Endothelial cell of umbilical vein (primary cell): ENCODE results near the gene ROPN1L. TPM values are rescaled to one million over a fixed set of nuclear protein-coding genes. Genes with fewer than 3 reads are reported as not detected.

ENCODE experiments used
- BruUV-seq: library from RNA; stranded (reverse); fragments of 400-500 nt; replicated peaks from 2 replicates; lab custom pipeline; 2021; lab: Mats Ljungman, UMichigan
- CTCF ChIA-PET: fragments of 300-600, 350-600 bp; sonication (Branson Sonifier 250); formaldehyde crosslinking; loops from one replicate; lab custom pipeline; 2021; ENCODE audit warnings: antibody characterized with exemption, inconsistent platforms; lab: Charles Lee
- POLR2A ChIA-PET: fragments of 300-600, 350-600 bp; sonication (Branson Sonifier 250); formaldehyde crosslinking; loops from one replicate; lab custom pipeline; 2021; ENCODE audit warnings: antibody characterized with exemption, inconsistent platforms; lab: Charles Lee
- DNase-seq: peaks from one replicate; pipeline ENCODE4 v3.0.0-alpha.2; 2011; ENCODE audit warnings: low read depth, low spot score
- FAIRE-seq: peaks from 2 replicates; lab custom pipeline; 2011; peaks lifted over from hg19 to GRCh38; lab: Jason Lieb, UNC
- H2AFZ ChIP-seq: 2 replicates; pipeline ENCODE4 v1.6.0; 2012; ENCODE audit warnings: low read depth, low read length, control low read depth, inconsistent platforms
- H3K27ac ChIP-seq: 2 replicates; pipeline ENCODE4 v1.5.1; 2011; ENCODE audit warnings: low read depth, mild to moderate bottlenecking, control low read depth, low read length, moderate library complexity; ENCODE audit not compliant: insufficient read depth
- H3K27me3 ChIP-seq, 2 experiments: 2 replicates each; pipeline versions ENCODE4 v1.6.0 to v1.6.1; 2011; ENCODE audit warnings: low read length in 2 of 2, mixed read lengths in 1 of 2; ENCODE audit not compliant: control insufficient read depth in 2 of 2, insufficient read depth in 2 of 2
- H3K36me3 ChIP-seq, 2 experiments: 2 replicates in 1 of 2; 3 replicates in 1 of 2; pipeline ENCODE4 v1.5.1; 2011; ENCODE audit warnings: low read length in 2 of 2, mild to moderate bottlenecking in 1 of 2, moderate library complexity in 1 of 2; ENCODE audit not compliant: control insufficient read depth in 2 of 2, insufficient read depth in 2 of 2; ENCODE audit errors: extremely low read depth in 1 of 2
- H3K4me1 ChIP-seq: 3 replicates; pipeline ENCODE4 v1.5.1; 2011; ENCODE audit warnings: mild to moderate bottlenecking, low read length; ENCODE audit not compliant: control insufficient read depth, insufficient read depth; ENCODE audit errors: extremely low read depth
- H3K4me2 ChIP-seq: 2 replicates; pipeline ENCODE4 v1.6.1; 2011; ENCODE audit warnings: low read length, control low read depth, mixed read lengths; ENCODE audit not compliant: insufficient read depth
- H3K4me3 ChIP-seq, 3 experiments: fragments of 200-600 bp in 1 of 3; sonication (generic), shearing (Covaris generic) in 1 of 3; replicated peaks in 1 of 3; 2 replicates each; pipeline ENCODE4 v1.5.1; 2011 to 2016; ENCODE audit warnings: control low read depth in 3 of 3, low read length in 3 of 3, mild to moderate bottlenecking in 2 of 3, inconsistent platforms in 1 of 3, low read depth in 1 of 3, moderate library complexity in 1 of 3; ENCODE audit not compliant: insufficient read depth in 1 of 3
- H3K79me2 ChIP-seq: 2 replicates; pipeline ENCODE4 v1.6.0; 2012; ENCODE audit warnings: low read length, inconsistent platforms; ENCODE audit not compliant: control insufficient read depth, insufficient read depth
- H3K9ac ChIP-seq: replicated peaks from 2 replicates; pipeline ENCODE3; 2011; ENCODE audit warnings: low read length, control low read depth; ENCODE audit not compliant: insufficient read depth; ENCODE audit errors: extremely low read depth
- H3K9me1 ChIP-seq: replicated peaks from 3 replicates; pipeline ENCODE4 v1.6.0; 2011; ENCODE audit warnings: mild to moderate bottlenecking, low read length; ENCODE audit not compliant: control insufficient read depth, insufficient read depth; ENCODE audit errors: extremely low read depth
- H3K9me3 ChIP-seq: replicated peaks from 2 replicates; pipeline ENCODE4 v1.5.1; 2012; ENCODE audit warnings: low read length, inconsistent platforms; ENCODE audit not compliant: control insufficient read depth, insufficient read depth
- H4K20me1 ChIP-seq: replicated peaks from 2 replicates; pipeline ENCODE3; 2011; ENCODE audit warnings: mild to moderate bottlenecking, low read length; ENCODE audit not compliant: control insufficient read depth, insufficient read depth; ENCODE audit errors: extremely low read depth
- EZH2 ChIP-seq: IDR thresholded peaks from 2 replicates; pipeline ENCODE4 v1.6.1; 2012; ENCODE audit warnings: borderline replicate concordance, low read depth, mild to moderate bottlenecking, moderate library complexity, low read length, inconsistent platforms; ENCODE audit not compliant: severe bottlenecking
- FOS ChIP-seq: IDR thresholded peaks from 2 replicates; pipeline ENCODE4 v1.6.1; 2011; ENCODE audit warnings: mild to moderate bottlenecking, low read length, moderate library complexity, borderline replicate concordance; ENCODE audit not compliant: insufficient read depth
- GATA2 ChIP-seq: IDR thresholded peaks from 2 replicates; pipeline ENCODE4 v1.7.0; 2011; ENCODE audit warnings: low read depth, mild to moderate bottlenecking, moderate library complexity, mixed read lengths, low read length; ENCODE audit not compliant: insufficient read length, insufficient read depth
- JUN ChIP-seq: IDR thresholded peaks from 2 replicates; pipeline ENCODE4 v1.6.1; 2011; ENCODE audit warnings: borderline replicate concordance, low read depth; ENCODE audit not compliant: insufficient read length, insufficient read depth
- MYC ChIP-seq: IDR thresholded peaks from one replicate; pipeline ENCODE4 v1.6.1; 2011; ENCODE audit warnings: mild to moderate bottlenecking, low read depth, low read length
- POLR2A ChIP-seq: IDR thresholded peaks from 2 replicates; pipeline ENCODE4 v1.6.1; 2012; ENCODE audit warnings: low read depth, mild to moderate bottlenecking, control low read depth, low read length
- POLR2AphosphoS5 ChIP-seq: IDR thresholded peaks from 2 replicates; pipeline ENCODE4 v1.6.1; 2012; ENCODE audit warnings: low read depth, mild to moderate bottlenecking, control low read depth, low read length, moderate library complexity; ENCODE audit not compliant: insufficient read depth
- dilution Hi-C: fragments of 300-500 bp; cut with MboI; formaldehyde crosslinking; loops from one replicate; pipeline ENCODE4 v1.15.0; 2019; ENCODE audit warnings: low sequenced_read_pairs; ENCODE audit not compliant: extremely low pct_ligation_motif_present
- intact Hi-C: fragments of 100-400 bp; cut with micrococcal nuclease; formaldehyde crosslinking; loops from one replicate; pipeline ENCODE4 v1.10.0; 2022
- polyA plus RNA-seq, 4 experiments: library from polyadenylated mRNA; depleted of rRNA in 3 of 4; stranded (reverse) in 3 of 4; unstranded in 1 of 4; fragments of >200 nt; gene quantifications; 2 replicates each; pipeline versions ENCODE4 v1.2.1 to v1.2.3, GENCODE V29; 2011 to 2012; ENCODE audit warnings: missing spikeins in 1 of 4
- total RNA-seq: library from RNA; stranded (reverse); gene quantifications from 2 replicates; pipeline ENCODE4 v1.2.3, GENCODE V29; 2021
- TF ChIP-seq, protein P1 (sequence below), 2 donors: IDR thresholded peaks; 1 replicate in 1 of 2; 2 replicates in 1 of 2; pipeline ENCODE4 v1.5.1; 2011; ENCODE audit warnings: low read length in 2 of 2, mild to moderate bottlenecking in 2 of 2, moderate library complexity in 2 of 2, control low read depth in 1 of 2, inconsistent platforms in 1 of 2, low read depth in 1 of 2; ENCODE audit not compliant: insufficient read depth in 1 of 2; ENCODE audit errors: extremely low read depth in 1 of 2
- TF ChIP-seq, protein P2 (sequence below): IDR thresholded peaks from 2 replicates; pipeline ENCODE4 v1.6.1; 2011; ENCODE audit not compliant: insufficient read depth, insufficient read length

Gene ROPN1L
- total and polyA plus RNA-seq, 2 donors (not counting 3 experiments of a cell fraction or from before 2014, with no cell fraction given): 0.30 to 0.60 TPM

DNA sequence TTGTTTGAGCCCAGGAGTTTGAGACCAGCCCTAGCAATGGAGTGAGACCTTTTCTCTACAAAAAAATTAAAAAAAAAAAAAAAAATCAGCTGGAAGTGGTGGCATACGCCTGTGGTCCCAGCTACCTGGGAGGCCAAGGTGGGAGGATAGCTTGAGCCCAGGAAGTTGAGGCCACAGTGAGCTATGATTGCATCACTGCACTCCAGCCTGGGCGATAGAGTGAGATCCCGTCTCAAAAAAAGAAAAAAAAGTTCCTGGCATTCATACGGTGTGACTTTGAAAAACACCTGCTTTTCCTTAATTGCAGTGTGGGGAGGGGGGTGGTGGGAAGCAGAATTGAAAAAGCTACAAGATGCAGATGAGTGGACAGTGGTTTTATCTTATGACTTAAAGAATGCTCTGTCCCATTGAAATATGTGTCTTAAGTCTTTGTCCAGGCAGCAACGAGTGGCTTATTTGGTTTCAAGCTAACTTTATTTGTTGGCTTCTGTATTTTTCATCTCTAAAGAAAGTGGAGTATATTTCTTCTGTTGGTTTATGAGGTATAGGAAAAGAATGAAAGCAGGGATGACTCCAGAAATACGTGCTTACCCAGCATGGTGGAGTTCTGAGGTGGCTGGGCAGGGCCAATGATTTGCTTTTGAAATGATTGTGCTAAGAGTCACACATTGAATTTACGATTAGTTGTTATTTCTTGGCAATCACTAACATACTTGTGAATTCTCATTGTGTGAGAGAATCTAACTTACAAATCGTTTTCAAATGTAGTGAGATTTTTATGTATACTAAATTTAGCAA lies 27.8 kb downstream of the ROPN1L start:
- no peak overlapping the region for H2AFZ ChIP-seq
- no peaks in the 10 kb centered on the region for H3K36me3 ChIP-seq
- dilution Hi-C loops: no loop called here
- no peak overlapping the region for H3K27ac ChIP-seq
- peaks cover 17% of the 10 kb centered on the region for H3K4me1 ChIP-seq
- H3K4me2 ChIP-seq: no peak overlapping the region
- ChIA-PET POLR2A (no interaction called here), CTCF (interaction anchor here (1.4 to 2.6 kb wide), 2 partner anchors 17 to 158 kb away, joined by 4 to 16 read pairs; no protein-coding TSS in a partner anchor)
- intact Hi-C loops: no loop called here
- TF ChIP-seq MYC (no peak), JUN (no peak), POLR2AphosphoS5 (no peak), POLR2A (no peak), GATA2 (no peak), EZH2 (no peak), FOS (no peak)
- TF ChIP-seq, protein P1, sequence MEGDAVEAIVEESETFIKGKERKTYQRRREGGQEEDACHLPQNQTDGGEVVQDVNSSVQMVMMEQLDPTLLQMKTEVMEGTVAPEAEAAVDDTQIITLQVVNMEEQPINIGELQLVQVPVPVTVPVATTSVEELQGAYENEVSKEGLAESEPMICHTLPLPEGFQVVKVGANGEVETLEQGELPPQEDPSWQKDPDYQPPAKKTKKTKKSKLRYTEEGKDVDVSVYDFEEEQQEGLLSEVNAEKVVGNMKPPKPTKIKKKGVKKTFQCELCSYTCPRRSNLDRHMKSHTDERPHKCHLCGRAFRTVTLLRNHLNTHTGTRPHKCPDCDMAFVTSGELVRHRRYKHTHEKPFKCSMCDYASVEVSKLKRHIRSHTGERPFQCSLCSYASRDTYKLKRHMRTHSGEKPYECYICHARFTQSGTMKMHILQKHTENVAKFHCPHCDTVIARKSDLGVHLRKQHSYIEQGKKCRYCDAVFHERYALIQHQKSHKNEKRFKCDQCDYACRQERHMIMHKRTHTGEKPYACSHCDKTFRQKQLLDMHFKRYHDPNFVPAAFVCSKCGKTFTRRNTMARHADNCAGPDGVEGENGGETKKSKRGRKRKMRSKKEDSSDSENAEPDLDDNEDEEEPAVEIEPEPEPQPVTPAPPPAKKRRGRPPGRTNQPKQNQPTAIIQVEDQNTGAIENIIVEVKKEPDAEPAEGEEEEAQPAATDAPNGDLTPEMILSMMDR (IDR thresholded peaks at IDR 0.05; ENCODE audit: extremely low read depth in 1 of 2, insufficient read depth in 1 of 2, low read depth in 1 of 2, low read length in 2 of 2): no peak
- TF ChIP-seq, protein P2, sequence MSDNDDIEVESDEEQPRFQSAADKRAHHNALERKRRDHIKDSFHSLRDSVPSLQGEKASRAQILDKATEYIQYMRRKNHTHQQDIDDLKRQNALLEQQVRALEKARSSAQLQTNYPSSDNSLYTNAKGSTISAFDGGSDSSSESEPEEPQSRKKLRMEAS: no peak
- no peaks in the 10 kb centered on the region for H3K9me3 ChIP-seq
- BruUV-seq: no TSS peak
- no peak overlapping the region for H3K9ac ChIP-seq
- H3K27me3 ChIP-seq: peaks cover 0 to 3% of the 10 kb centered on the region in 2 experiments
- FAIRE-seq: no peak
- no peaks in the 10 kb centered on the region for H3K79me2 ChIP-seq
- H3K4me3 ChIP-seq: no peak overlapping the region
- H4K20me1 ChIP-seq: no peaks in the 10 kb centered on the region
- DNase-seq: no peak
- no peaks in the 10 kb centered on the region for H3K9me1 ChIP-seq
